ENCODE measurements around the gene MPG.
A peak's percentile ranks its signal among the peaks of the same experiment; 100 is the strongest.

MPG gene

GRCh38 chr16:54237-54581 is 23.8 kb upstream of the MPG start:
- peak overlapping the region; percentile 94 for H3K27ac ChIP-seq
- TF ChIP-seq CTCF (IDR thresholded peaks at IDR 0.05) (no peak), ZFX (IDR thresholded peaks at IDR 0.05; ENCODE audit: borderline replicate concordance) (no peak)

DNA sequence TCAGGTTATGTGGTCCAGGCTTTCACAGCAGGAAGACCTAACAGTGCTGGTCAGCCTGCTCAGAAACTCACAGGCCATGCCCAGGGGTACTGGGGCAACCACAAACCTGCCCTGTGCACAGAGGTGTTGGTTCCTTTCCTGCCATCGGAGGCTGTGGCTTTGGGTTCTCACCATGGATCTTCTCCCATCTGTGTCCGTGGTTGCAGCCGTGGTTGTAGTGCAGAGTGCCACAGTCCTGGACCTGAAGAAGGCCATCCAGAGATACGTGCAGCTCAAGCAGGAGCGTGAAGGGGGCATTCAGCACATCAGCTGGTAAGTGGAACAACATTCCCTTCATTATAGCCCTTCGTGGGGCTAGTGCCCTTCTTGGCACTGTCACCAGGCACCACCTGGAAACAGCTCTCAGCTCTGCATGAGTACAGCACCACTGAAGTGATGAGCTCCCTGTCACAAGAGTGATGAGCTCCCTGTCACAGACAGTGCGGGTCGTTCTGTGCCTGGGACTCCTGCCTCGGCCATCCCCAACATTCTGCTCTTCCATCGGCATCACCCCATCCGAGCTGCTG is 22.4 kb upstream of the MPG start:
- no peak for TF ChIP-seq CTCF (IDR thresholded peaks at IDR 0.05)
- no peak for TF ChIP-seq ZFX (IDR thresholded peaks at IDR 0.05; ENCODE audit: borderline replicate concordance)

DNA sequence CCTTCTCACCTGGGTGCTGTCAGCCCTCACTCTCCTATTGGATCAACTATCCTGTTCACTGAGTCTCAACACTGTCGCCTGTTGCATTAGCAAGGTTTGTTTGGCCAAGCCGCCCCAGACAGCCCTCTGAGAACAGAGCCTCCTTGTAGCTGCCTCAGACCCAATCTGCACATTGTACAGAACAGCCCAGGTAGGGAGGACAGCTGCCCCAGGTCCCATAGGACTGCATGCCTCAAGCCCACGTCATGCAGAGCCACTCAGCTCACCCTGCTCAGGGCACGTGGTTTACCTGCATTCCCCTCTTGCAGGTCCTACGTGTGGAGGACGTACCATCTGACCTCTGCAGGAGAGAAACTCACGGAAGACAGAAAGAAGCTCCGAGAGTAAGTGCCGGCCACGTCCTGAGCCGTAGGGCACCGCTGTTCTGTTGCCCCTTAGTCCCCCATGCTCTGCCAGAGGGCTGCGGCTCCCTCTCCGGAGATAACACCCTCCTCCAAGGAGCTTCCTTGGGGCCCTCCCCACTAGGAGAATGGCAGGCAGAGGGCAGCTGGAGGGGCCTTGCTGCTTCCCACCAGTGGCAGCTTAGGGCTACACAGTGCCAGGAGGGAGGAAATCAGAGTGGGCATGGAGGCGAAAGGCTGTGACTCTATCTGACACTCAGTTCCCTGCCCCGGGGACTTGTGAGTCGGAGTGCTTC is 21.6 kb upstream of the MPG start:
- TF ChIP-seq CTCF (IDR thresholded peaks at IDR 0.05) (no peak), ZFX (IDR thresholded peaks at IDR 0.05; ENCODE audit: borderline replicate concordance) (no peak)

More for the DNA sequence above, 22.4 kb upstream of the MPG start:
- no peak overlapping the region for H3K27ac ChIP-seq

DNA sequence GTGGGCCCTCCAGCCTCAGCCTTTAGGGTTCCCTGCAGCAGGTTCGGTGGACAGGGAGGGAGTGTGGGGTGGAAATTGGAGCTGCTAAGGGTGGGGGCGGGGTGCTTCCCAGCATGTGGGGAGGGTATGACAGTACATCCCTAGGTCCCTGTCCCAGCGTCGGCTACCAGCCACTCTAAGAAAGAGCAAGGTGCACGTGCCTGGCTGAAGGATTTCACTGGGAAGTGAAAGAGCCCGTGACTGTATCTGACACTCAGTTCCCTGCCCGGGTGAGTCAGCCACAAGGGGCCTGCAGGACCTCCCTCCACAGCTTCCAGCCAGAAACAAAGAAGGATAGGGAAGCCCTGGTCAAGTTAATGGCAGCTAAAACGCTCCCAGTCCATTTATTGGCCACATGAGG is 20.3 kb upstream of the MPG start:
- 0 out of 2 replicates have a peak overlapping the region, but pooled peaks have one; percentile 12 for H3K27ac ChIP-seq
- TF ChIP-seq ZFX (IDR thresholded peaks at IDR 0.05; ENCODE audit: borderline replicate concordance) (no peak), CTCF (IDR thresholded peaks at IDR 0.05) (no peak)

More for the DNA sequence above, 21.6 kb upstream of the MPG start:
- no peak overlapping the region for H3K27ac ChIP-seq

DNA sequence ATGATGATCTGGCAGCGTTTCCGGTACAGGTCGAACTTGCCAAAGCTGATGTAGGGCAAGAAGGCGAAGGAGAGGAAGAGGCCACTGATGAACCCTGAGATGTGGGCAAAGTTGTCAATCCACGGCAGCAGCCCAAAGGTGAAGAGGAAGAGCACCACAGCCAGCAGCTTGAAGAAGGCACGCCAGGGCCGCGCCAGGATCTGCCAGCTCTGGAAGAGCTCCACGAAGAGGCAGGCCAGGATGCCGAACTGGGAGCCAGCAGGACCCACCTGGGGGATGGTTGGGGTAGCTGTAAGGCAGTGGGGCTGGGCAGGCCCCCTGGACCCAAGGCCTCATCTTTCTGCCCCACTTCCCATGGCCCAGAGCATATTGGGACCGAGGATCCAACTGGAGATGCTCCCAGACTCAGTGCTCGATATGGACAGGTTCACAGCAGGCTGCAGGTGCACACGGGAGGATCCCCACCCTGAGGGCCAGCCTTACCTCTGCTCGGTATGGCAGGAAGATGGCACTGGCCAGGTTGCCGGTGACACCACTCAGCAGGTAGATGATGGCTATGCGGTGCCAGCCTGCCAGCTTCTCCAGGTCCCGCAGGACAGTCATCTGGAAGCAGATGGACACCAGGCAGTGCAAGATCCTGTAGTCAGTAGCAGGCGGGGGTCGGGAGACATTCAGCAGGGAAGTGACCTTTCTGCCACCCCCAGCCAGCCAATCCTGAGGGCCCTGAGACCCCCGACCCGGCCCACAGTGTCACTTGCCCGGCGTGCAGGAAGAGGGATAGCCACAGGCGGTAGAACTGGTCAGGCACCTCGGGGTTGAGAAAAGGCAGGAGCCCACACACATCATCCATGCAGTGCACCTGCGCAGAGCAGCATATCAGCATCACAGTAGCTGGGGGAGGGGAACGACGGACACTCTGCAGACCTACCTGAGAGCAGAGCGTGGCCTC is 19.3 kb upstream of the MPG start:
- TF ChIP-seq CTCF (IDR thresholded peaks at IDR 0.05) (no peak), ZFX (IDR thresholded peaks at IDR 0.05; ENCODE audit: borderline replicate concordance) (no peak)
- H3K27ac ChIP-seq = no peak overlapping the region

- no peak for TF ChIP-seq CTCF (IDR thresholded peaks at IDR 0.05)
- no peak for TF ChIP-seq ZFX (IDR thresholded peaks at IDR 0.05; ENCODE audit: borderline replicate concordance)
- H3K27ac ChIP-seq = no peak overlapping the region
Observed at GRCh38 chr16:59440-60059, 18.5 kb upstream of the MPG start.
